GM12864 (cell line): ENCODE data around the gene WDFY2.
"Not testable (repeated sequence)": the region's sequence is repeated elsewhere in the genome, so short reads cannot be mapped to it uniquely, and the experiment has no call there.

Experiments used
- DNase-seq: peaks from one replicate; pipeline ENCODE4 v3.0.0-alpha.2; 2011; ENCODE audit warnings: low read depth
- H3K4me3 ChIP-seq: 2 replicates; pipeline ENCODE4 v1.5.1; 2011; ENCODE audit warnings: mild to moderate bottlenecking, low read depth, low read length, control low read depth
- TF ChIP-seq, protein P1 (sequence below): IDR thresholded peaks from 2 replicates; pipeline ENCODE4 v1.5.1; 2011; ENCODE audit warnings: low read depth, mild to moderate bottlenecking, moderate library complexity, low read length, control low read depth, inconsistent platforms; ENCODE audit errors: missing control alignments

Gene WDFY2

GRCh38 chr13:51564671-51565070 is 19.6 kb upstream of the WDFY2 start:
- no peak overlapping the region for H3K4me3 ChIP-seq

DNA sequence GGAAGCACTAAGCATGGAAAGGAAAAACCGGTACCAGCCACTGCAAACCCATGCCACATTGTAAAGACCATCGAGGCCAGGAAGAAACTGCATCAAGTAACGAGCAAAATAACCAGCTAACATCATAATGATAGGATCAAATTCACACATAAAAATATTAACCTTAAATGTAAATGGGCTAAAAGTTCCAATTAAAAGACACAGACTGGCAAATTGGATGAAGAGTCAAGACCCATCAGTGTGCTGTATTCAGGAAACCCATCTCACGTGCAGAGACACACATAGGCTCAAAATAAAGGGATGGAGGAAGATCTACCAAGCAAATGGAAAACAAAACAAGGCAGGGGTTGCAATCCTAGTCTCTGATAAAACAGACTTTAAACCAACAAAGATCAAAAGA is 15.3 kb upstream of the WDFY2 start:
- not testable (repeated sequence) for DNase-seq, H3K4me3 ChIP-seq

More at GRCh38 chr13:51564671-51565070, 19.6 kb upstream of the WDFY2 start:
- TF ChIP-seq, protein P1, sequence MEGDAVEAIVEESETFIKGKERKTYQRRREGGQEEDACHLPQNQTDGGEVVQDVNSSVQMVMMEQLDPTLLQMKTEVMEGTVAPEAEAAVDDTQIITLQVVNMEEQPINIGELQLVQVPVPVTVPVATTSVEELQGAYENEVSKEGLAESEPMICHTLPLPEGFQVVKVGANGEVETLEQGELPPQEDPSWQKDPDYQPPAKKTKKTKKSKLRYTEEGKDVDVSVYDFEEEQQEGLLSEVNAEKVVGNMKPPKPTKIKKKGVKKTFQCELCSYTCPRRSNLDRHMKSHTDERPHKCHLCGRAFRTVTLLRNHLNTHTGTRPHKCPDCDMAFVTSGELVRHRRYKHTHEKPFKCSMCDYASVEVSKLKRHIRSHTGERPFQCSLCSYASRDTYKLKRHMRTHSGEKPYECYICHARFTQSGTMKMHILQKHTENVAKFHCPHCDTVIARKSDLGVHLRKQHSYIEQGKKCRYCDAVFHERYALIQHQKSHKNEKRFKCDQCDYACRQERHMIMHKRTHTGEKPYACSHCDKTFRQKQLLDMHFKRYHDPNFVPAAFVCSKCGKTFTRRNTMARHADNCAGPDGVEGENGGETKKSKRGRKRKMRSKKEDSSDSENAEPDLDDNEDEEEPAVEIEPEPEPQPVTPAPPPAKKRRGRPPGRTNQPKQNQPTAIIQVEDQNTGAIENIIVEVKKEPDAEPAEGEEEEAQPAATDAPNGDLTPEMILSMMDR = no peak
- DNase-seq = no peak

DNA sequence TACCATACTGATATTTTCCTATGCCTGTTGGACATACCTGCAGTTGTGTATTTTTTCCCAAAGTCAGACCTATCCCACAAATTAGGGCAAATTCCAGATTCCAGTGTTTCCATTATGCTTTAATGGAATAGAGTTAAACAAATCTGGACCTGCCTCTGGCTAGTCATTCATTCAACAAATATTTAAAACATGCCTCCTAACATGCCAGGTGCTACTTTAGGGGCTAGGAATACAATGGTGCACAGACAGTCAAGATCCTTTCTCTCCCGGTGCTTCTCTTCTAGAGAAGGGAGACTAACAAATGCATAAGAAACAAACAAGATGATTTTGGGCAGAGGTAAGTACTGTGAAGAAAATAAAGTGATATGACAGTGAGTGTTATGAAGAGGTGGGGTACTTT is 7.5 kb upstream of the WDFY2 start:
- TF ChIP-seq, protein P1 = no peak
- no peak for DNase-seq
- no peak overlapping the region for H3K4me3 ChIP-seq

DNA sequence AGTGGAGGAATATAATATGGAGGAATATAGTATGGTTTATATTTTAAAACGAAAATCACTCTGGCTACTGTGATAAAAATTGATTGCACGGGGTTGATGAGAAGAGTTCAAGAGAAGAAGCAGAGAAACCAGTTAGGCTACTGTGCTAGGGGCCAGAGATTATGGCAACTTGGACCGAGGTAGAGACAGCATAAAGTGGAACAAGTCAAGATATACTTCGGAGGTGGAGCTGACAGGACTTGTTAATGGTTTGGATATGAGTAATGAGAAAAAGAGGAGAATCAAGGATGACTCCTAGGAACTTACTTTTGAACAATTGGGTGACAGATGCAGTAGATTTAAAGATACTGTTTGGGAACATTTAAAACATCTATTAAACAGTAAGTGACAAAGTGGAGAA is 6.6 kb upstream of the WDFY2 start:
- TF ChIP-seq, protein P1 = no peak
- DNase-seq = no peak
- no peak overlapping the region for H3K4me3 ChIP-seq

- no peak overlapping the region for H3K4me3 ChIP-seq
- DNase-seq = no peak
- TF ChIP-seq, protein P1 = no peak
Measured at GRCh38 chr13:51579676-51580075, 4.6 kb upstream of the WDFY2 start.

- TF ChIP-seq, protein P1 = no peak
- no peak for DNase-seq
- no peak overlapping the region for H3K4me3 ChIP-seq
Measured at GRCh38 chr13:51581148-51581820, 3.0 kb upstream of the WDFY2 start.

- TF ChIP-seq, protein P1 = no peak
Measured at GRCh38 chr13:51583469-51583874, 790 bp upstream of the WDFY2 start.

More at GRCh38 chr13:51583469-51583874, 790 bp upstream of the WDFY2 start:
- peak overlapping the region; percentile 97 for H3K4me3 ChIP-seq
- no peak for DNase-seq
